IPS-15b (cell line): ENCODE data around the gene CENPK.
"Not testable (repeated sequence)": the region's sequence is repeated elsewhere in the genome, so short reads cannot be mapped to it uniquely, and the experiment has no call there.

Experiments
- H3K27me3 ChIP-seq: one replicate; pipeline ENCODE4 v1.6.1; 2013; ENCODE audit warnings: low read length; ENCODE audit not compliant: control insufficient read depth, insufficient read depth
- H3K36me3 ChIP-seq: one replicate; pipeline ENCODE4 v1.6.1; 2013; ENCODE audit warnings: low read length; ENCODE audit not compliant: control insufficient read depth, insufficient read depth
- H3K4me1 ChIP-seq: one replicate; pipeline ENCODE4 v1.6.1; 2013; ENCODE audit warnings: mild to moderate bottlenecking, low read length; ENCODE audit not compliant: control insufficient read depth, insufficient read depth
- H3K4me3 ChIP-seq: one replicate; pipeline ENCODE4 v1.5.1; 2013; ENCODE audit warnings: low read depth, low read length
- H3K9ac ChIP-seq: one replicate; pipeline ENCODE4 v1.6.1; 2013; ENCODE audit warnings: low read depth, mild to moderate bottlenecking, low read length
- H3K9me3 ChIP-seq: one replicate; pipeline ENCODE4 v1.6.1; 2013; ENCODE audit warnings: mild to moderate bottlenecking, low read length; ENCODE audit not compliant: control insufficient read depth, insufficient read depth

The CENPK gene, protein sequence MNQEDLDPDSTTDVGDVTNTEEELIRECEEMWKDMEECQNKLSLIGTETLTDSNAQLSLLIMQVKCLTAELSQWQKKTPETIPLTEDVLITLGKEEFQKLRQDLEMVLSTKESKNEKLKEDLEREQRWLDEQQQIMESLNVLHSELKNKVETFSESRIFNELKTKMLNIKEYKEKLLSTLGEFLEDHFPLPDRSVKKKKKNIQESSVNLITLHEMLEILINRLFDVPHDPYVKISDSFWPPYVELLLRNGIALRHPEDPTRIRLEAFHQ

GRCh38 chr5:65562731-65563701 lies at the start of gene CENPK, which contains the start of gene PPWD1:
CENPK (minus strand) TSS chr5:65563168; CDS start chr5:65554907, 8,261 bp downstream.
PPWD1 (plus strand) TSS chr5:65563296; CDS start chr5:65563311, 15 bp downstream.
- peak within 1 kb of the TSS; percentile 96 for H3K9ac ChIP-seq
- peak within 1 kb of the TSS; percentile 95 for H3K4me3 ChIP-seq
- no peaks in the 10 kb centered on the region for H3K4me1 ChIP-seq
- H3K36me3 ChIP-seq, result no peaks in the 10 kb centered on the region
- no peaks in the 10 kb centered on the region for H3K27me3 ChIP-seq
- H3K9me3 ChIP-seq, result no peaks in the 10 kb centered on the region

GRCh38 chr5:65612298-65612907 lies 49.4 kb upstream of the CENPK start:
- no peaks in the 10 kb centered on the region for H3K4me1 ChIP-seq
- H3K9ac ChIP-seq, result no peak overlapping the region
- H3K9me3 ChIP-seq, result no peaks in the 10 kb centered on the region
- H3K36me3 ChIP-seq, result no peaks in the 10 kb centered on the region
- H3K27me3 ChIP-seq, result no peaks in the 10 kb centered on the region
- H3K4me3 ChIP-seq, result no peak overlapping the region

DNA sequence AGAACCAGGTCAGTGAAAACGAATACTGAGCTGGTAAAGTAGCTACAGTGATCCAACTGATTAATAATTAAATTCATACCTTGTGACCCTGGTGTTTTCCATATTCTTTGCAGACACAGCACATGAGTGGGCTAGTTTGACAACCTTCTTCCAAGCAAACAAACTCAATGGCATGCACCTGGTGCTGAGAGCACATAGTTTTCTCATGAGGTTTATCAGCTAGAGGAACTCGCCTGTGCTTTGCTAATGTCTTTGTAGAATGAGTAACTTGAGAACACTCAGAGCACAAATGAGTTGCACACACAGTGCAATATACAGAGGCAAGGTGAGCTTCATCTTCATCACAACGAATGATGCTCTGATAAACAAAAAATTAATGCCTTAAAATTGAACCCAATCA lies 48.6 kb upstream of the CENPK start:
- Histone ChIP-seq H3K36me3 (no peaks in the 10 kb centered on the region), H3K4me1 (no peaks in the 10 kb centered on the region), H3K9me3 (no peaks in the 10 kb centered on the region), H3K9ac (no peak overlapping the region), H3K27me3 (no peaks in the 10 kb centered on the region), H3K4me3 (no peak overlapping the region)

GRCh38 chr5:65601761-65602160 lies 38.8 kb upstream of the CENPK start:
- not testable (repeated sequence) for H3K9ac ChIP-seq, H3K27me3 ChIP-seq, H3K9me3 ChIP-seq, H3K4me3 ChIP-seq, H3K4me1 ChIP-seq, H3K36me3 ChIP-seq

GRCh38 chr5:65588694-65589093 lies 25.7 kb upstream of the CENPK start:
- Histone ChIP-seq H3K4me1 (no peaks in the 10 kb centered on the region), H3K36me3 (no peaks in the 10 kb centered on the region), H3K9ac (no peak overlapping the region), H3K27me3 (no peaks in the 10 kb centered on the region), H3K9me3 (no peaks in the 10 kb centered on the region), H3K4me3 (no peak overlapping the region)

GRCh38 chr5:65577141-65577540 lies 14.2 kb upstream of the CENPK start:
- H3K9me3 ChIP-seq, result no peaks in the 10 kb centered on the region
- no peaks in the 10 kb centered on the region for H3K4me1 ChIP-seq
- no peaks in the 10 kb centered on the region for H3K36me3 ChIP-seq
- no peaks in the 10 kb centered on the region for H3K27me3 ChIP-seq
- no peak overlapping the region for H3K9ac ChIP-seq
- no peak overlapping the region for H3K4me3 ChIP-seq

DNA sequence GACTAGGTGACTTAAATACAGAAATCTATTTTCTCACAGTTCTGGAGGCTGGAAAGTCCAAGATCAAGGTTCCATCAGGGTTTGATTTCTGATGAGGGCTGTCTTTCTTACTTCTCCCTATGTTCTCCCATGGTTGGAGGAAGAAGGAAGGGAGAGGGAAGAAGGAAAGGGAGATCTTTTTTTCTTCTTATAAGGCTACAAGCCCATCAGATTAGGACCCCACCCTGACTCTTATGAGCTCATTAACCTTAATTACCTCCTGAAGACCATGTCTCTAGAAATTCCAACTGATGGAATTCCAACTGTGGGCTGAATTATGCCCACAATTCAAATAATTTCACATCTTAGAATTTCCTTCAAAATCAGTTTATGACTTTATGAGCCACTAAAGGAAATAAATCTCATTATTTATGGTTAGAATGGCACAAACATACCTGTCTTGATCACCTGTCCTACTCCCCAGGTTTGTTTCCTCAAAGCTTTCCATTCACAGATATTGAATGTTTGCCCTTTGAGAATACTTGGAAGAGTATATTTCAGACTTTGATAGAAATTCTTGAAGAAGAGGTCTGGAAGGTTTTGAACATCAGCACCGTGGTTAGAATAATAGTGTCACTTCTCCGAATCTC lies 7.7 kb upstream of the CENPK start:
- no peak overlapping the region for H3K4me3 ChIP-seq
- no peaks in the 10 kb centered on the region for H3K27me3 ChIP-seq
- H3K36me3 ChIP-seq, result no peaks in the 10 kb centered on the region
- H3K9ac ChIP-seq, result no peak overlapping the region
- H3K9me3 ChIP-seq, result no peaks in the 10 kb centered on the region
- H3K4me1 ChIP-seq, result no peaks in the 10 kb centered on the region

DNA sequence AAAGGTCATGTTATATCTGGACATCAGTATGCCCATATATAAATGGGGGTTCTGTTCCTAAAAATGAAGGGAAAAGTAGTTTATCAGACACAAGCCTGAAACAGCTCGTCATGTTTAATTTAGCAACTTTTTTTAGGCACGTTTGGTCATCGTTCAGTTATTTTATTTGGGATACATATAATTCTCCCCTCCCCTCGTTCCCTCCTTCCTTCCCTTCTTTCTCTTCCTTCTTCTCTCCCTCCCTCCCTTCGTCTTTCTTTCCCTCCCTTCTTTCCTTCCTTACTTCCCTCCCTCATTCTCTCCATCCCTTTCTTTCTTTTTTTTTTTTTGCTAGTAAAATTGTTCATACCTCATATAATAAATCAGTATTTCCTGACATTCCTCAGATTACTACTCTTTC lies 3.5 kb upstream of the CENPK start:
- H3K9me3 ChIP-seq, result no peaks in the 10 kb centered on the region
- no peak overlapping the region for H3K9ac ChIP-seq
- H3K4me3 ChIP-seq, result no peak overlapping the region
- H3K4me1 ChIP-seq, result no peaks in the 10 kb centered on the region
- H3K36me3 ChIP-seq, result no peaks in the 10 kb centered on the region
- no peaks in the 10 kb centered on the region for H3K27me3 ChIP-seq

GRCh38 chr5:65563777-65564176 lies 809 bp upstream of the CENPK start:
- H3K9me3 ChIP-seq, result no peaks in the 10 kb centered on the region
- no peaks in the 10 kb centered on the region for H3K36me3 ChIP-seq
- no peaks in the 10 kb centered on the region for H3K27me3 ChIP-seq
- H3K4me1 ChIP-seq, result no peaks in the 10 kb centered on the region
- peak overlapping the region; percentile 95 for H3K4me3 ChIP-seq
- H3K9ac ChIP-seq, result peak overlapping the region; percentile 96

DNA sequence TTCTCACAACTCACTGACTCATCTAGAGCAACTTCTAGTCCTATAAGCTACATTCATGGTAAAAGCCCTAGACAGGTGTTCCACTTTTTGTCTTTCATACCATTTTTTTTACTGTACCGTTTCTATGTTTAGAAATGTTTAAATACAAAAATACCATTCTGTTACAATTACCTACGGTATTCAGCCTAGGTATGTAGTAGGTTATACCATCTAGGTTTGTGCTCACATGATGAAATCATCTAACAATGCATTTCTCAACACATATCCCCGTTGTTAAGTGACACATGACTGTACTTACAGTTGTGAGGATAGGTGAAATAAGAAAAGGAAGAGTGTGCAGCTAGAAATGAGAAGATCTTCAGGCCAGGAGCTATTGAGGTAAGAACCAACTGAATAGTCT lies 6.2 kb downstream of the CENPK start:
- H3K4me1 ChIP-seq, result no peaks in the 10 kb centered on the region
- no peaks in the 10 kb centered on the region for H3K27me3 ChIP-seq
- no peaks in the 10 kb centered on the region for H3K9me3 ChIP-seq
- no peaks in the 10 kb centered on the region for H3K36me3 ChIP-seq
- H3K9ac ChIP-seq, result no peak overlapping the region
- no peak overlapping the region for H3K4me3 ChIP-seq

DNA sequence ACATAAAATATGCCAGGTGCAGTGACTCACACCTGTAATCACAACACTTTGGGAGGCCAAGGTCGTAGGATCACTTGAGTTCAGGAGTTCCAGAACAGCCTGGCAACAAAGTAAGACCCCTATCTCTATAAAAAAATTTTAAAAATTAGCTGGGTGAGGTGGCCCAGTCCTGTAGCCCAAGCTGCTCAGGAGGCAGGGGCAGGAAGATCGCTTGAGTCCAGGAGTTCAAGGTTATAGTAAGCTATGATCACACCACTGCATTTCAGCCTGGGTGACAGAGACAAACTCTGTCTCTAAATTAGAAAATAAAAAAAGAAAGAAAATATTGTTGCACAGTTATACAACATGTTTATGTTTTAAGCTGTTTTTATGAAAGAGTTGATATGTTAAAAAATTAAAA lies 6.8 kb downstream of the CENPK start:
- Histone ChIP-seq H3K9ac (no peak overlapping the region), H3K9me3 (no peaks in the 10 kb centered on the region), H3K4me3 (no peak overlapping the region), H3K4me1 (no peaks in the 10 kb centered on the region), H3K27me3 (no peaks in the 10 kb centered on the region), H3K36me3 (peaks cover 1% of the 10 kb centered on the region)
